ENCODE results near the gene MBOAT1.

MBOAT1 gene

DNA sequence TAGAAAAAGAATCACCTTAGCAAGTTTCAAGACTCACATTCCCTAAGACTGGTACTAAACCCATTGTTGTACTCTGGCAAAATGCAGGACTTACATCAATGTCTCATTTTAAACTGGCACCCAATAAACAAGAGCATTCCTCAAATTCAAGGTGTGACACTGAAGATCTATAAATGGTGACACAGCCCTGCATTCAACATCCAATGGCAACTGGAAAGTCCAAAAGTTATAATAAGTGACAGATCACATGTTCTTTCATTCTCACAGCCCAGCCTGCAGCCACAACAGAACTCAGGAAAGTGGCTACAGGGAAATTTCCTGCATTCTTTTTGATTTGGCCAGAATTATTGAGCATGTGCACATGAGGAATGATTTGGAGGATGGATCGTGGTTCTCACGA, 57.5 kb downstream of the MBOAT1 start:
- Histone ChIP-seq H3K9ac (ENCODE audit: low read length) (no peak overlapping the region), H3K4me1 (ENCODE audit: control insufficient read depth, insufficient read depth, low read depth, low read length) (no peaks in the 10 kb centered on the region)
- no peak for DNase-seq

DNA sequence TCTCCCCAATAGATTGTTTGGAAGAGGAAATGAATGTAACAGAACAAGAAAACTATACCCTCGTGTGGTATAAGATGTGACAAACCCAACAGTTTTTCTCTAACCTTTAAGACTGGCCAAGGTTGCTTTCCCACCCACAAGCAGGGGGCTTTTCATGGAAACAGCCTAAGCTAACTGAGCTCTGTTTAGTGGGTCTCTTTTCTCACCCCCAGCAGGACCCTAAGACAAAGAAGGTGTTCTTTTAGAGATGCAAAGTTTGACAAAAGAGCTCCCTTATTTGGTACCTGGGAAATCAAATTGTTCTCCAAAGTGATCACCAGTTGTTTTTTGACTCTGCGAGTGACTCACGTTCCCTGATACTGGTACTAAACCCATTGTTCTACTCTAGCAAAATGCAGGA, 59.1 kb downstream of the MBOAT1 start:
- 92% methylated on average over 3 of the region's 3 CpGs for WGBS

More for the DNA sequence above, 57.5 kb downstream of the MBOAT1 start:
- Histone ChIP-seq H4K8ac (ENCODE audit: low read length) (no peak overlapping the region), H2AFZ (ENCODE audit: low read depth, low read length) (no peak overlapping the region), H3K4me2 (ENCODE audit: low read length, poor library complexity, severe bottlenecking) (no peak overlapping the region), H3K9me3 (ENCODE audit: control insufficient read depth, low read length) (no peaks in the 10 kb centered on the region), H2BK120ac (ENCODE audit: low read depth, low read length) (no peak overlapping the region), H4K91ac (ENCODE audit: low read length) (no peak overlapping the region), H3K27me3 (ENCODE audit: control insufficient read depth in 1 of 2, insufficient read depth in 1 of 2, low read length in 2 of 2) (no peaks in the 10 kb centered on the region), H3K23ac (ENCODE audit: low read length in 2 of 2) (no peak overlapping the region), H2BK12ac (ENCODE audit: low read length in 2 of 2) (no peak overlapping the region), H3K27ac (ENCODE audit: low read length, poor library complexity, severe bottlenecking) (no peak overlapping the region), H3K36me3 (ENCODE audit: control insufficient read depth in 1 of 2, insufficient read depth in 2 of 2, low read depth in 1 of 2, low read length in 2 of 2) (no peaks in the 10 kb centered on the region), H3K4me3 (ENCODE audit: insufficient read depth in 1 of 2, low read depth in 1 of 2, low read length in 2 of 2) (no peak overlapping the region), H2AK5ac (ENCODE audit: low read length, severe bottlenecking) (no peak overlapping the region), H2BK15ac (ENCODE audit: low read depth, poor library complexity, severe bottlenecking) (no peak overlapping the region), H2BK5ac (ENCODE audit: low read depth, low read length, poor library complexity, severe bottlenecking) (no peak overlapping the region), H3K79me1 (replicated peaks; ENCODE audit: low read length, poor library complexity, severe bottlenecking) (peaks cover 6% of the 10 kb centered on the region), H3K14ac (ENCODE audit: low read length in 2 of 2) (no peak overlapping the region), H3K18ac (ENCODE audit: low read depth in 1 of 2, low read length in 2 of 2) (no peak overlapping the region), H3K4ac (ENCODE audit: low read depth in 1 of 2, low read length in 2 of 2) (no peak overlapping the region)
- 86% methylated on average over 2 of the region's 2 CpGs for WGBS

GRCh38 chr6:20148433-20148832, 63.8 kb downstream of the MBOAT1 start:
- Histone ChIP-seq H3K27ac (ENCODE audit: low read length, poor library complexity, severe bottlenecking) (no peak overlapping the region), H3K36me3 (ENCODE audit: control insufficient read depth in 1 of 2, insufficient read depth in 2 of 2, low read depth in 1 of 2, low read length in 2 of 2) (no peaks in the 10 kb centered on the region), H2BK15ac (ENCODE audit: low read depth, poor library complexity, severe bottlenecking) (no peak overlapping the region), H3K23ac (ENCODE audit: low read length in 2 of 2) (no peak overlapping the region), H3K9me3 (ENCODE audit: control insufficient read depth, low read length) (no peaks in the 10 kb centered on the region), H2BK5ac (ENCODE audit: low read depth, low read length, poor library complexity, severe bottlenecking) (no peak overlapping the region), H3K4ac (ENCODE audit: low read depth in 1 of 2, low read length in 2 of 2) (no peak overlapping the region), H3K14ac (ENCODE audit: low read length in 2 of 2) (no peak overlapping the region), H4K91ac (ENCODE audit: low read length) (no peak overlapping the region), H3K4me3 (ENCODE audit: insufficient read depth in 1 of 2, low read depth in 1 of 2, low read length in 2 of 2) (no peak overlapping the region), H3K79me1 (replicated peaks; ENCODE audit: low read length, poor library complexity, severe bottlenecking) (no peaks in the 10 kb centered on the region), H3K4me1 (ENCODE audit: control insufficient read depth, insufficient read depth, low read depth, low read length) (no peaks in the 10 kb centered on the region), H4K8ac (ENCODE audit: low read length) (no peak overlapping the region), H3K27me3 (ENCODE audit: control insufficient read depth in 1 of 2, insufficient read depth in 1 of 2, low read length in 2 of 2) (no peaks in the 10 kb centered on the region), H2BK12ac (ENCODE audit: low read length in 2 of 2) (no peak overlapping the region), H3K18ac (ENCODE audit: low read depth in 1 of 2, low read length in 2 of 2) (no peak overlapping the region), H3K4me2 (ENCODE audit: low read length, poor library complexity, severe bottlenecking) (no peak overlapping the region), H2AFZ (ENCODE audit: low read depth, low read length) (no peak overlapping the region), H2BK120ac (ENCODE audit: low read depth, low read length) (no peak overlapping the region), H3K9ac (ENCODE audit: low read length) (no peak overlapping the region), H2AK5ac (ENCODE audit: low read length, severe bottlenecking) (no peak overlapping the region)
- WGBS, result 93% methylated on average over 4 of the region's 4 CpGs
- no peak for DNase-seq

More for the DNA sequence above, 59.1 kb downstream of the MBOAT1 start:
- H3K36me3 ChIP-seq (ENCODE audit: control insufficient read depth in 1 of 2, insufficient read depth in 2 of 2, low read depth in 1 of 2, low read length in 2 of 2), result no peaks in the 10 kb centered on the region
- H2AK5ac ChIP-seq (ENCODE audit: low read length, severe bottlenecking), result no peak overlapping the region
- H3K27ac ChIP-seq (ENCODE audit: low read length, poor library complexity, severe bottlenecking), result no peak overlapping the region
- no peak overlapping the region for H4K8ac ChIP-seq (ENCODE audit: low read length)
- no peak for DNase-seq
- peaks cover 2% of the 10 kb centered on the region for H3K79me1 ChIP-seq (replicated peaks; ENCODE audit: low read length, poor library complexity, severe bottlenecking)
- no peak overlapping the region for H3K4me2 ChIP-seq (ENCODE audit: low read length, poor library complexity, severe bottlenecking)
- no peak overlapping the region for H2AFZ ChIP-seq (ENCODE audit: low read depth, low read length)
- H2BK5ac ChIP-seq (ENCODE audit: low read depth, low read length, poor library complexity, severe bottlenecking), result no peak overlapping the region
- H3K14ac ChIP-seq (ENCODE audit: low read length in 2 of 2), result no peak overlapping the region
- H3K4me1 ChIP-seq (ENCODE audit: control insufficient read depth, insufficient read depth, low read depth, low read length), result no peaks in the 10 kb centered on the region
- no peak overlapping the region for H4K91ac ChIP-seq (ENCODE audit: low read length)
- no peak overlapping the region for H3K4me3 ChIP-seq (ENCODE audit: insufficient read depth in 1 of 2, low read depth in 1 of 2, low read length in 2 of 2)
- no peaks in the 10 kb centered on the region for H3K27me3 ChIP-seq (ENCODE audit: control insufficient read depth in 1 of 2, insufficient read depth in 1 of 2, low read length in 2 of 2)
- H3K9ac ChIP-seq (ENCODE audit: low read length), result no peak overlapping the region
- H3K4ac ChIP-seq (ENCODE audit: low read depth in 1 of 2, low read length in 2 of 2), result no peak overlapping the region
- no peaks in the 10 kb centered on the region for H3K9me3 ChIP-seq (ENCODE audit: control insufficient read depth, low read length)
- H2BK120ac ChIP-seq (ENCODE audit: low read depth, low read length), result no peak overlapping the region
- H3K23ac ChIP-seq (ENCODE audit: low read length in 2 of 2), result no peak overlapping the region
- H2BK15ac ChIP-seq (ENCODE audit: low read depth, poor library complexity, severe bottlenecking), result no peak overlapping the region
- H3K18ac ChIP-seq (ENCODE audit: low read depth in 1 of 2, low read length in 2 of 2), result no peak overlapping the region
- H2BK12ac ChIP-seq (ENCODE audit: low read length in 2 of 2), result no peak overlapping the region

DNA sequence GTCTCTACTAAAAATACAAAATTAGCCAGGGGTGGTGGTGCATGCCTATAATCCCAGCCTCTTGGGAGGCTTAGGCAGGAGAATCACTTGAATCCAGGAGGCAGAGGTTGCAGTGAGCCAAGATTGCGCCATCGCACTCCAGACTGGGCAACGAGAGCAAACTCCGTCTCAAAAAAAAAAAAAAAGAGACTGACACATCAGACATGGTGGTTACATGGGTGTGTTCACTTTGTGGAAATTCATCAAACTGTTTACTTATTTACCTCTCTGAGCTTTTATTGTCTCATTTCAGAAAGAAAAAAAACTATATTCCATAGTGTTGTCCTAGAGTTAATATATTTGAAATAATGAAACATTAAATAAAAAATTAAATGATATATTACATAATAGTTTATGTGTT, 64.8 kb downstream of the MBOAT1 start:
- Histone ChIP-seq H3K4me1 (ENCODE audit: control insufficient read depth, insufficient read depth, low read depth, low read length) (no peaks in the 10 kb centered on the region), H3K27ac (ENCODE audit: low read length, poor library complexity, severe bottlenecking) (no peak overlapping the region), H3K9me3 (ENCODE audit: control insufficient read depth, low read length) (no peaks in the 10 kb centered on the region), H2AFZ (ENCODE audit: low read depth, low read length) (no peak overlapping the region), H3K14ac (ENCODE audit: low read length in 2 of 2) (no peak overlapping the region), H3K27me3 (ENCODE audit: control insufficient read depth in 1 of 2, insufficient read depth in 1 of 2, low read length in 2 of 2) (no peaks in the 10 kb centered on the region), H3K36me3 (ENCODE audit: control insufficient read depth in 1 of 2, insufficient read depth in 2 of 2, low read depth in 1 of 2, low read length in 2 of 2) (no peaks in the 10 kb centered on the region), H2AK5ac (ENCODE audit: low read length, severe bottlenecking) (no peak overlapping the region), H2BK15ac (ENCODE audit: low read depth, poor library complexity, severe bottlenecking) (no peak overlapping the region), H4K91ac (ENCODE audit: low read length) (no peak overlapping the region), H3K4ac (ENCODE audit: low read depth in 1 of 2, low read length in 2 of 2) (no peak overlapping the region), H2BK120ac (ENCODE audit: low read depth, low read length) (no peak overlapping the region), H3K18ac (ENCODE audit: low read depth in 1 of 2, low read length in 2 of 2) (no peak overlapping the region), H2BK12ac (ENCODE audit: low read length in 2 of 2) (no peak overlapping the region), H3K4me2 (ENCODE audit: low read length, poor library complexity, severe bottlenecking) (no peak overlapping the region), H4K8ac (ENCODE audit: low read length) (no peak overlapping the region), H3K9ac (ENCODE audit: low read length) (no peak overlapping the region), H3K4me3 (ENCODE audit: insufficient read depth in 1 of 2, low read depth in 1 of 2, low read length in 2 of 2) (no peak overlapping the region), H2BK5ac (ENCODE audit: low read depth, low read length, poor library complexity, severe bottlenecking) (no peak overlapping the region), H3K79me1 (replicated peaks; ENCODE audit: low read length, poor library complexity, severe bottlenecking) (no peaks in the 10 kb centered on the region), H3K23ac (ENCODE audit: low read length in 2 of 2) (no peak overlapping the region)
- no peak for DNase-seq
- 100% methylated on average over 2 of the region's 4 CpGs for WGBS

Measured in mesenchymal stem cell (in vitro differentiated cells and primary cell).